ENCODE data around the gene GRB2. TPM values are rescaled to one million over a fixed set of nuclear protein-coding genes. Genes with fewer than 3 reads are reported as not detected.

GRB2 gene
- total RNA-seq, 2 experiments from 2014 or later: 167 to 179 TPM

- DNase-seq: no peak
- ATAC-seq: no peak
- intact Hi-C loops (cut with micrococcal nuclease): no loop called here
- Mint-ChIP-seq H3K36me3 (ENCODE audit: low read depth) (peaks cover 13% of the 10 kb centered on the region), H3K27ac (peak overlapping the region; percentile 34), H3K4me1 (ENCODE audit: low read depth) (peaks cover 54% of the 10 kb centered on the region), H3K27me3 (no peaks in the 10 kb centered on the region), H3K4me3 (no peak overlapping the region), H3K9me3 (no peaks in the 10 kb centered on the region)
- POLR2A ChIA-PET: interaction anchor here (0.7 to 2.3 kb wide), 2 partner anchors 20 to 111 kb away, joined by 3 to 8 read pairs; partner anchors contain the start of gene SLC25A19
- TF ChIP-seq CTCF (IDR thresholded peaks at IDR 0.05): no peak
- CTCF ChIA-PET: interaction anchor here (0.8 to 2.3 kb wide), 3 partner anchors 63 to 111 kb away, joined by 4 to 15 read pairs (median 15); partner anchors contain the start of gene SLC25A19
Measured at GRCh38 chr17:75400326-75400939, 5.0 kb downstream of the GRB2 start.

- Mint-ChIP-seq H3K36me3 (ENCODE audit: low read depth) (peaks cover 11% of the 10 kb centered on the region), H3K27ac (no peak overlapping the region), H3K4me3 (no peak overlapping the region), H3K4me1 (ENCODE audit: low read depth) (peaks cover 68% of the 10 kb centered on the region), H3K27me3 (no peaks in the 10 kb centered on the region), H3K9me3 (no peaks in the 10 kb centered on the region)
- ATAC-seq (no peak), DNase-seq (no peak)
- ChIA-PET CTCF (interaction anchor here (0.8 to 6.4 kb wide), 6 partner anchors 14 to 127 kb away, joined by 3 to 34 read pairs (median 4); partner anchors contain the start of gene MIF4GD), POLR2A (interaction anchor here (1.2 to 1.4 kb wide), 3 partner anchors 32 to 118 kb away, joined by 3 to 4 read pairs (median 3); partner anchors contain the start of gene TSEN54)
- intact Hi-C loops (cut with micrococcal nuclease): no loop called here
- no peak for TF ChIP-seq CTCF (IDR thresholded peaks at IDR 0.05)
Measured at GRCh38 chr17:75398279-75398678, 7.2 kb downstream of the GRB2 start.

GRCh38 chr17:75397217-75397616 is 8.3 kb downstream of the GRB2 start:
- Mint-ChIP-seq H3K4me1 (ENCODE audit: low read depth) (peaks cover 68% of the 10 kb centered on the region), H3K36me3 (ENCODE audit: low read depth) (peaks cover 16% of the 10 kb centered on the region), H3K4me3 (no peak overlapping the region), H3K27me3 (no peaks in the 10 kb centered on the region), H3K27ac (peak overlapping the region; percentile 77), H3K9me3 (no peaks in the 10 kb centered on the region)
- ChIA-PET POLR2A (interaction anchor here (0.5 to 4.0 kb wide), 7 partner anchors 22 to 224 kb away, joined by 3 to 14 read pairs (median 6); partner anchors contain the start of genes MIF4GD, SLC25A19 and TSEN54), CTCF (interaction anchor here (0.8 to 6.4 kb wide), 10 partner anchors 10 to 135 kb away, joined by 3 to 34 read pairs (median 4); partner anchors contain the start of gene SLC25A19)
- intact Hi-C loops (cut with micrococcal nuclease): no loop called here
- TF ChIP-seq CTCF (IDR thresholded peaks at IDR 0.05): no peak
- ATAC-seq (no peak), DNase-seq (no peak)

GRCh38 chr17:75396796-75397195 is 8.7 kb downstream of the GRB2 start:
- ATAC-seq (no peak), DNase-seq (no peak)
- ChIA-PET CTCF (interaction anchor here (0.8 to 6.4 kb wide), 11 partner anchors 10 to 134 kb away, joined by 3 to 34 read pairs (median 4); partner anchors contain the start of genes MIF4GD and SLC25A19), POLR2A (interaction anchor here (0.5 to 4.0 kb wide), 7 partner anchors 21 to 224 kb away, joined by 3 to 14 read pairs (median 6); partner anchors contain the start of genes MIF4GD, SLC25A19 and TSEN54)
- Mint-ChIP-seq H3K27ac (peak overlapping the region; percentile 77), H3K4me3 (no peak overlapping the region), H3K9me3 (no peaks in the 10 kb centered on the region), H3K36me3 (ENCODE audit: low read depth) (peaks cover 17% of the 10 kb centered on the region), H3K4me1 (ENCODE audit: low read depth) (peaks cover 66% of the 10 kb centered on the region), H3K27me3 (no peaks in the 10 kb centered on the region)
- TF ChIP-seq CTCF (IDR thresholded peaks at IDR 0.05): no peak
- intact Hi-C loops (cut with micrococcal nuclease): no loop called here

- peaks cover 19% of the 10 kb centered on the region for H3K36me3 Mint-ChIP-seq (ENCODE audit: low read depth)
- H3K4me1 Mint-ChIP-seq (ENCODE audit: low read depth): peaks cover 63% of the 10 kb centered on the region
- no peaks in the 10 kb centered on the region for H3K27me3 Mint-ChIP-seq
- ATAC-seq (no peak), DNase-seq (no peak)
- TF ChIP-seq CTCF (IDR thresholded peaks at IDR 0.05): no peak
- ChIA-PET POLR2A (interaction anchor here (1.6 to 4.0 kb wide), 3 partner anchors 73 to 125 kb away, joined by 7 to 14 read pairs (median 10); partner anchors contain the start of gene MIF4GD), CTCF (interaction anchor here (0.8 to 6.4 kb wide), 6 partner anchors 16 to 352 kb away, joined by 3 to 34 read pairs (median 8); partner anchors contain the start of gene MIF4GD)
- no peaks in the 10 kb centered on the region for H3K9me3 Mint-ChIP-seq
- H3K4me3 Mint-ChIP-seq: no peak overlapping the region
- intact Hi-C loops (cut with micrococcal nuclease): no loop called here
- H3K27ac Mint-ChIP-seq: peak overlapping the region; percentile 8
Measured at GRCh38 chr17:75396025-75396424, 9.5 kb downstream of the GRB2 start.
